ENCODE data around the gene THSD7A. TPM values are rescaled to one million over a fixed set of nuclear protein-coding genes. Genes with fewer than 3 reads are reported as not detected.

The THSD7A gene
- total and polyA plus RNA-seq, 2 of the 4 experiments (the other 2 are of a cell fraction), result 0.02 to 0.18 TPM

GRCh38 chr7:11329626-11330025 is 502.4 kb downstream of the THSD7A start:
- in situ Hi-C loops (cut with MboI; ENCODE audit: low sequenced_read_pairs), result no loop called here
- H2BK120ac ChIP-seq (ENCODE audit: low read depth, low read length), result no peak overlapping the region
- WGBS, 2 experiments (ENCODE audit: extremely low coverage in 2 of 2, insufficient read length in 1 of 2), result no CpG with 5 or more reads among the region's 3 CpGs
- intact Hi-C loops (cut with micrococcal nuclease), result no loop called here
- H4K91ac ChIP-seq (ENCODE audit: insufficient read depth, low read depth, low read length), result no peak overlapping the region
- H3K9me1 ChIP-seq (ENCODE audit: insufficient read depth, low read length), result no peaks in the 10 kb centered on the region
- dilution Hi-C loops (cut with HindIII; ENCODE audit: low sequenced_read_pairs, unreplicated experiment), result no loop called here
- no peak for DNase-seq
- no peak overlapping the region for H4K5ac ChIP-seq (ENCODE audit: low read depth, low read length)
- H2AK5ac ChIP-seq (ENCODE audit: low read depth, low read length), result no peak overlapping the region
- no peak overlapping the region for H2BK15ac ChIP-seq (ENCODE audit: low read depth, low read length)
- no peak overlapping the region for H2BK20ac ChIP-seq (ENCODE audit: low read depth, low read length)
- no peak overlapping the region for H2BK5ac ChIP-seq (ENCODE audit: low read depth, low read length, poor library complexity, severe bottlenecking)
- no peak overlapping the region for H3K4ac ChIP-seq (ENCODE audit: low read depth, low read length)
- ATAC-seq (ENCODE audit: low read depth), result no peak
- ChIA-PET CTCF (no interaction called here), POLR2A (ENCODE audit: unreplicated experiment) (no interaction called here)
- no peak overlapping the region for H3K9ac ChIP-seq (ENCODE audit: low read depth, low read length)
- H4K8ac ChIP-seq (ENCODE audit: low read depth in 2 of 2, low read length in 2 of 2), result no peak overlapping the region
- BruUV-seq (replicated peaks), result no TSS peak
- no peaks in the 10 kb centered on the region for H3K4me1 ChIP-seq (ENCODE audit: control insufficient read depth, insufficient read depth, low read length)
- H2AK9ac ChIP-seq (replicated peaks; ENCODE audit: low read depth, low read length, poor library complexity), result no peak overlapping the region
- no peak overlapping the region for H3K27ac ChIP-seq (ENCODE audit: insufficient read depth, low read length)
- H3K4me3 ChIP-seq (ENCODE audit: insufficient read depth, low read depth, low read length), result no peak overlapping the region
- no peak overlapping the region for H3K56ac ChIP-seq (ENCODE audit: extremely low read depth, insufficient read depth, low read length)
- H4K20me1 ChIP-seq (ENCODE audit: insufficient read depth, low read length), result no peaks in the 10 kb centered on the region
- no peaks in the 10 kb centered on the region for H3K79me1 ChIP-seq (ENCODE audit: low read depth in 1 of 2, low read length in 2 of 2)
- H3K36me3 ChIP-seq (ENCODE audit: control insufficient read depth, insufficient read depth, low read length), result no peaks in the 10 kb centered on the region
- H2AFZ ChIP-seq (replicated peaks; ENCODE audit: low read length, poor library complexity), result no peak overlapping the region
- no peak overlapping the region for H3K18ac ChIP-seq (ENCODE audit: low read depth, low read length)
- H3K14ac ChIP-seq (replicated peaks; ENCODE audit: low read depth, low read length), result no peak overlapping the region
- H3K4me2 ChIP-seq (ENCODE audit: low read depth, low read length), result no peak overlapping the region
- TF ChIP-seq POLR2A (IDR thresholded peaks at IDR 0.05; ENCODE audit: low read depth, low read length) (no peak), RAD21 (IDR thresholded peaks at IDR 0.05; ENCODE audit: low read length) (no peak), SMC3 (IDR thresholded peaks at IDR 0.05; ENCODE audit: low read depth, low read length) (no peak), MAZ (IDR thresholded peaks at IDR 0.05; ENCODE audit: borderline replicate concordance, low read depth, low read length) (no peak), BHLHE40 (IDR thresholded peaks at IDR 0.05; ENCODE audit: low read depth, low read length) (no peak), USF2 (IDR thresholded peaks at IDR 0.05; ENCODE audit: low read depth, low read length) (no peak), CEBPB (IDR thresholded peaks at IDR 0.05; ENCODE audit: low read depth, low read length) (no peak), FOS (IDR thresholded peaks at IDR 0.05; ENCODE audit: low read depth, low read length) (no peak), MAFK (IDR thresholded peaks at IDR 0.05; ENCODE audit: low read depth, low read length) (no peak), NFE2L2 (IDR thresholded peaks at IDR 0.05; ENCODE audit: low read depth, low read length) (no peak)
- H3K27me3 ChIP-seq (ENCODE audit: control insufficient read depth, insufficient read depth, low read length), result no peaks in the 10 kb centered on the region
- peaks cover 1% of the 10 kb centered on the region; the same call in 1 of the 2 replicates for H3K9me3 ChIP-seq (ENCODE audit: control insufficient read depth, insufficient read depth, low read length)
- no peak overlapping the region for H3K23ac ChIP-seq (ENCODE audit: low read depth, low read length)

Data from IMR-90 (cell line).